ENCODE results near the gene INHBB.

- TF ChIP-seq EZH2phosphoT487 (conservative IDR thresholded peaks at IDR 0.05; ENCODE audit: low read length) (no peak), CTCF (IDR thresholded peaks at IDR 0.05; ENCODE audit: insufficient read depth, low read length, poor library complexity, severe bottlenecking) (no peak)
Measured at GRCh38 chr2:120336749-120337148, 9.2 kb upstream of the INHBB start.

Data from SU-DHL-6 (cell line).